Liver (tissue), 9 donors: ENCODE results near the gene LHFPL3. TPM values are rescaled to one million over a fixed set of nuclear protein-coding genes. Genes with fewer than 3 reads are reported as not detected.

Experiments used
- DNase-seq: peaks from one replicate; pipeline ENCODE4 v3.0.0-alpha.2; 2017; ENCODE audit warnings: low spot score
- H3K27ac ChIP-seq, 2 donors: one replicate each; pipeline ENCODE4 v1.7.0; 2013; ENCODE audit warnings: inconsistent platforms in 2 of 2, low read length in 2 of 2, control low read depth in 1 of 2, low read depth in 1 of 2, mild to moderate bottlenecking in 1 of 2
- H3K27me3 ChIP-seq, 4 donors: one replicate each; pipeline versions ENCODE4 v1.6.1 to v1.7.0; 2013; ENCODE audit warnings: low read length in 3 of 4, inconsistent platforms in 1 of 4, mild to moderate bottlenecking in 1 of 4, moderate library complexity in 1 of 4; ENCODE audit not compliant: control insufficient read depth in 4 of 4, insufficient read depth in 4 of 4
- H3K36me3 ChIP-seq, 4 donors: one replicate each; pipeline versions ENCODE4 v1.6.1 to v1.7.0; 2013; ENCODE audit warnings: low read length in 3 of 4, mild to moderate bottlenecking in 3 of 4, low read depth in 1 of 4, moderate library complexity in 1 of 4; ENCODE audit not compliant: control insufficient read depth in 4 of 4, insufficient read depth in 3 of 4
- H3K4me1 ChIP-seq, 4 donors: one replicate each; pipeline versions ENCODE4 v1.6.1 to v1.7.0; 2013; ENCODE audit warnings: low read length in 3 of 4, mild to moderate bottlenecking in 3 of 4, moderate library complexity in 1 of 4; ENCODE audit not compliant: control insufficient read depth in 4 of 4, insufficient read depth in 4 of 4
- H3K4me3 ChIP-seq, 3 donors: one replicate each; pipeline versions ENCODE4 v1.6.1 to v1.7.0; 2013; ENCODE audit warnings: low read length in 3 of 3, control low read depth in 1 of 3, low read depth in 1 of 3, mild to moderate bottlenecking in 1 of 3
- H3K9ac ChIP-seq, 2 donors: one replicate each; pipeline ENCODE4 v1.7.0; 2013; ENCODE audit warnings: low read length in 2 of 2, mild to moderate bottlenecking in 2 of 2, moderate library complexity in 2 of 2, control low read depth in 1 of 2, low read depth in 1 of 2
- H3K9me3 ChIP-seq, 4 donors: one replicate each; pipeline versions ENCODE4 v1.6.1 to v1.7.0; 2013; ENCODE audit warnings: low read length in 3 of 4; ENCODE audit not compliant: control insufficient read depth in 4 of 4
- EGR1 ChIP-seq, 2 donors: IDR thresholded peaks; 2 replicates each; pipeline ENCODE4 v1.6.1; 2016 to 2018; ENCODE audit warnings: antibody characterized with exemption in 2 of 2, low read depth in 2 of 2
- FOXA1 ChIP-seq: IDR thresholded peaks from 2 replicates; pipeline ENCODE4 v1.6.1; 2016; ENCODE audit warnings: antibody characterized with exemption
- FOXA2 ChIP-seq: IDR thresholded peaks from 2 replicates; pipeline ENCODE4 v1.6.1; 2016; ENCODE audit warnings: antibody characterized with exemption
- GABPA ChIP-seq, 2 donors: IDR thresholded peaks in 1 of 2; conservative IDR thresholded peaks in 1 of 2; 2 replicates each; pipeline ENCODE4 v1.6.1; 2016; ENCODE audit warnings: antibody characterized with exemption in 2 of 2, mild to moderate bottlenecking in 1 of 2, moderate library complexity in 1 of 2
- HNF4A ChIP-seq, 2 donors: conservative IDR thresholded peaks; 2 replicates each; pipeline ENCODE4 v1.6.1; 2016; ENCODE audit warnings: antibody characterized with exemption in 2 of 2, mild to moderate bottlenecking in 2 of 2
- HNF4G ChIP-seq: IDR thresholded peaks from 2 replicates; pipeline ENCODE4 v1.6.1; 2016; ENCODE audit warnings: antibody characterized with exemption
- JUND ChIP-seq, 2 donors: IDR thresholded peaks; 2 replicates each; pipeline ENCODE4 v1.6.1; 2016; ENCODE audit warnings: antibody characterized with exemption in 2 of 2
- NR2F2 ChIP-seq: IDR thresholded peaks from 2 replicates; pipeline ENCODE4 v1.6.1; 2016; ENCODE audit warnings: antibody characterized with exemption
- RAD21 ChIP-seq, 2 donors: IDR thresholded peaks; 2 replicates each; pipeline ENCODE4 v1.6.1; 2016; ENCODE audit warnings: antibody characterized with exemption in 2 of 2, mild to moderate bottlenecking in 2 of 2
- RXRA ChIP-seq, 2 donors: IDR thresholded peaks; 2 replicates each; pipeline ENCODE4 v1.6.1; 2017 to 2018; ENCODE audit warnings: antibody characterized with exemption in 2 of 2, mild to moderate bottlenecking in 1 of 2
- SP1 ChIP-seq: IDR thresholded peaks from 2 replicates; pipeline ENCODE4 v1.6.1; 2018; ENCODE audit warnings: antibody characterized with exemption, mild to moderate bottlenecking
- TAF1 ChIP-seq: conservative IDR thresholded peaks from 2 replicates; pipeline ENCODE4 v1.6.1; 2016; ENCODE audit warnings: antibody characterized with exemption, mild to moderate bottlenecking
- YY1 ChIP-seq: IDR thresholded peaks from 2 replicates; pipeline ENCODE4 v1.6.1; 2016; ENCODE audit warnings: antibody characterized with exemption, mild to moderate bottlenecking
- WGBS: extraction: QIAGEN DNeasy Blood & Tissue Kit; methylation state at CpG from one replicate; pipeline ENCODE4 v1.1.7; 2013; 5-methylcytosine and 5-hydroxymethylcytosine counted together
- polyA plus RNA-seq, 2 donors: library from polyadenylated mRNA; stranded (reverse) in 1 of 2; unstranded in 1 of 2; fragments of 200-250 nt in 1 of 2; fragments of >200 nt in 1 of 2; fragmentation: Nextera tagmentation in 1 of 2; extraction: Ambion mirVana in 1 of 2; gene quantifications; one replicate each; pipeline versions ENCODE4 v1.2.1 to v1.2.3, GENCODE V29; 2013 to 2015
- total RNA-seq, 2 donors: library from RNA; depleted of rRNA; stranded (reverse); fragments of >200 nt; gene quantifications; one replicate each; pipeline ENCODE4 v1.2.3, GENCODE V29; 2014
- TF ChIP-seq, protein P1 (sequence below): IDR thresholded peaks from 2 replicates; pipeline ENCODE4 v1.6.1; 2016; ENCODE audit warnings: antibody characterized with exemption
- TF ChIP-seq, protein P2 (sequence below): IDR thresholded peaks from 2 replicates; pipeline ENCODE4 v1.6.1; 2016; ENCODE audit warnings: antibody characterized with exemption
- TF ChIP-seq, protein P3 (sequence below): IDR thresholded peaks from 2 replicates; pipeline ENCODE4 v1.6.1; 2016; ENCODE audit warnings: antibody characterized with exemption, mild to moderate bottlenecking
- TF ChIP-seq, protein P4 (sequence below): fragments of 150-350 bp; IDR thresholded peaks from 2 replicates; pipeline ENCODE4 v1.5.1; 2017; ENCODE audit warnings: improper control_type of control experiment, low read depth, low read length; ENCODE audit not compliant: missing input control
- donor health status: healthy.
- donor health status: healthy.
- donor health status: healthy.
- donor health status: healthy.
- donor health status: healthy.

LHFPL3 gene
- total and polyA plus RNA-seq, 4 donors, result not detected

DNA sequence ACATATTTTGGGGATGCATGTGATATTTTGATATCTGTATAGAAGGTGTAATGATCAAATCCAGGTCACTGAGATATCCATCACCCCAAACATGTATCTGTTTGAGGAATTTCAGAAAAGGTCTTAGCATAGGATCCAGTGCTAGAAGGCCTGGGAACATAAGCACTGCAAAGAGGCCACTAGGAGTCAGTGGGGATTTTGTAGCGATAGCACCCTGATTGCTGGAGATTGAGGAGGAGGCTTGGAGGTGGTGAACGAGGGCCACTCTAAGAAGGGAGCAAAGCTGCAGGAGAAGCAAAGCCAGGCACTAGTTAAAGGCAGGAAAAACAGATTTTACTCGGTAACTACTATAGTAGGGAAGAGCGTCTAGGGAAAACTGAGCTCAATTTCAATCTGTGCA, 324.0 kb downstream of the LHFPL3 start:
- WGBS, result 83% methylated on average over 4 of the region's 4 CpGs
- Histone ChIP-seq H3K4me1 (no peaks in the 10 kb centered on the region), H3K9ac (no peak overlapping the region)

DNA sequence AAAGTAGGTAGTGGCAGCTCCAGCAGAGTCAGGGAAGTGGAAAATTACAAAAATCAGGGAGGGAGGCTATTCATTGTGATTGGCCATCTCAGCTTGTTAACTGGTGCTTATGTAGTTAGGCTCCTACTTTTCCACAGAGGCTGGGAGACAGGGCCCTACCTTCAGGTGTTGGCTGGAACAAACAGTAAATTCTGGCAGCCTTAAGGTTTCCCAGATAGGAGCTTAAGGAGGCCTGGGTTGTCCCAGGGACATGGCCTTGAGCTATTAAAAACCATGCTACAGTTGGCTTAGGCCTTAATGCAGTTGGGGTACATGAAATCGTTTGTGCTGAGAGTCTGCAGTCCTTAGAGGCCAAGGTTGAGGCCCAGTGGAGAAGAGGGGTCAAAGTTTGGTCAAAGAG, 324.5 kb downstream of the LHFPL3 start:
- no peaks in the 10 kb centered on the region for H3K36me3 ChIP-seq
- WGBS, result 26% methylated on average over 1 of the region's 1 CpG
- peaks cover 0 to 6% (median 2%) of the 10 kb centered on the region in 4 donors for H3K27me3 ChIP-seq
- no peak overlapping the region for H3K4me3 ChIP-seq
- no peak overlapping the region for H3K27ac ChIP-seq
- TF ChIP-seq RAD21 (IDR thresholded peaks at IDR 0.05), result no peak
- no peak for TF ChIP-seq FOXA2
- TF ChIP-seq HNF4A (conservative IDR thresholded peaks at IDR 0.05), result no peak
- TF ChIP-seq, protein P1, sequence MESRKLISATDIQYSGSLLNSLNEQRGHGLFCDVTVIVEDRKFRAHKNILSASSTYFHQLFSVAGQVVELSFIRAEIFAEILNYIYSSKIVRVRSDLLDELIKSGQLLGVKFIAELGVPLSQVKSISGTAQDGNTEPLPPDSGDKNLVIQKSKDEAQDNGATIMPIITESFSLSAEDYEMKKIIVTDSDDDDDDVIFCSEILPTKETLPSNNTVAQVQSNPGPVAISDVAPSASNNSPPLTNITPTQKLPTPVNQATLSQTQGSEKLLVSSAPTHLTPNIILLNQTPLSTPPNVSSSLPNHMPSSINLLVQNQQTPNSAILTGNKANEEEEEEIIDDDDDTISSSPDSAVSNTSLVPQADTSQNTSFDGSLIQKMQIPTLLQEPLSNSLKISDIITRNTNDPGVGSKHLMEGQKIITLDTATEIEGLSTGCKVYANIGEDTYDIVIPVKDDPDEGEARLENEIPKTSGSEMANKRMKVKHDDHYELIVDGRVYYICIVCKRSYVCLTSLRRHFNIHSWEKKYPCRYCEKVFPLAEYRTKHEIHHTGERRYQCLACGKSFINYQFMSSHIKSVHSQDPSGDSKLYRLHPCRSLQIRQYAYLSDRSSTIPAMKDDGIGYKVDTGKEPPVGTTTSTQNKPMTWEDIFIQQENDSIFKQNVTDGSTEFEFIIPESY, result no peak
- TF ChIP-seq NR2F2, result no peak
- H3K9me3 ChIP-seq, result no peaks in the 10 kb centered on the region
- no peak for DNase-seq
- no peaks in the 10 kb centered on the region for H3K4me1 ChIP-seq
- H3K9ac ChIP-seq, result no peak overlapping the region

More for the DNA sequence above, 324.0 kb downstream of the LHFPL3 start:
- Histone ChIP-seq H3K36me3 (no peaks in the 10 kb centered on the region), H3K27ac (no peak overlapping the region), H3K4me3 (no peak overlapping the region), H3K9me3 (no peaks in the 10 kb centered on the region), H3K27me3 (peaks cover 0 to 6% (median 2%) of the 10 kb centered on the region in 4 donors)
- DNase-seq, result no peak
- TF ChIP-seq NR2F2 (no peak), HNF4G (no peak), GABPA (IDR thresholded peaks at IDR 0.05 in 1 of 2, conservative IDR thresholded peaks at IDR 0.05 in 1 of 2) (no peak), SP1 (no peak)
- TF ChIP-seq, protein P2, sequence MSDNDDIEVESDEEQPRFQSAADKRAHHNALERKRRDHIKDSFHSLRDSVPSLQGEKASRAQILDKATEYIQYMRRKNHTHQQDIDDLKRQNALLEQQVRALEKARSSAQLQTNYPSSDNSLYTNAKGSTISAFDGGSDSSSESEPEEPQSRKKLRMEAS, result no peak

DNA sequence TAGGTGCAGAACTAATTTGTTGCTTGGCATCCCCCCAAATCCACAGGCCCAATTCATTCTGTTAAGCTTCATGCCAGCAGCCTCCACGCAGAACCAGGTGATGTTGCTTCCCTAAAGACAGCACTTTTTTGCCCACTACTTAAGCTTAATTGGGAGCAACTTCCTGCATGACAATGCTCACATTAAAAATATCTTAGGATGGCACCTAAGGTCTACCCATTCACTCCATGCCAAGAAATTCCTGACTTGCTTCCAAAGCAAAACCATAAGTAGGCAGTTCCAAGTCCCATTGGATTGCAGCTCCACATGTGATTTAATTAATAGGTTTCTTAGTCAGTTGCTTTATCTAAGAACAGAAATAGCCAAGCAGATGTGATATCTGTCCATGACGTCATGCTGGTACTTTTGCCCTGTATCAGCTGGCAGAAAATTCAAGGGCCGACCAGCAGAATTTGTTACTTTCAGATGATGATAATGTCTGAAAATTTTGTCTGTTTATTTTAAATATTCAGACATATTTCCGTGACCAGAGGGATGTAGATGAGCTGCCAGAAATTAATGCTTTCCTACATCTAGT, 325.5 kb downstream of the LHFPL3 start:
- Histone ChIP-seq H3K36me3 (no peaks in the 10 kb centered on the region), H3K9ac (no peak overlapping the region), H3K4me3 (no peak overlapping the region), H3K27me3 (peaks cover 0 to 2% (median 0%) of the 10 kb centered on the region in 4 donors), H3K4me1 (no peaks in the 10 kb centered on the region), H3K27ac (no peak overlapping the region), H3K9me3 (no peaks in the 10 kb centered on the region)
- no peak for DNase-seq
- 71% methylated on average over 4 of the region's 4 CpGs for WGBS
- TF ChIP-seq YY1 (no peak), RXRA (IDR thresholded peaks at IDR 0.05) (no peak), EGR1 (IDR thresholded peaks at IDR 0.05; ENCODE audit: low read depth in 2 of 2) (no peak), TAF1 (no peak), HNF4G (no peak), HNF4A (conservative IDR thresholded peaks at IDR 0.05) (no peak), GABPA (IDR thresholded peaks at IDR 0.05 in 1 of 2, conservative IDR thresholded peaks at IDR 0.05 in 1 of 2) (no peak), FOXA1 (no peak), SP1 (no peak), NR2F2 (no peak), JUND (IDR thresholded peaks at IDR 0.05) (no peak), RAD21 (IDR thresholded peaks at IDR 0.05) (no peak)
- TF ChIP-seq, protein P2, result no peak
- TF ChIP-seq, protein P3, sequence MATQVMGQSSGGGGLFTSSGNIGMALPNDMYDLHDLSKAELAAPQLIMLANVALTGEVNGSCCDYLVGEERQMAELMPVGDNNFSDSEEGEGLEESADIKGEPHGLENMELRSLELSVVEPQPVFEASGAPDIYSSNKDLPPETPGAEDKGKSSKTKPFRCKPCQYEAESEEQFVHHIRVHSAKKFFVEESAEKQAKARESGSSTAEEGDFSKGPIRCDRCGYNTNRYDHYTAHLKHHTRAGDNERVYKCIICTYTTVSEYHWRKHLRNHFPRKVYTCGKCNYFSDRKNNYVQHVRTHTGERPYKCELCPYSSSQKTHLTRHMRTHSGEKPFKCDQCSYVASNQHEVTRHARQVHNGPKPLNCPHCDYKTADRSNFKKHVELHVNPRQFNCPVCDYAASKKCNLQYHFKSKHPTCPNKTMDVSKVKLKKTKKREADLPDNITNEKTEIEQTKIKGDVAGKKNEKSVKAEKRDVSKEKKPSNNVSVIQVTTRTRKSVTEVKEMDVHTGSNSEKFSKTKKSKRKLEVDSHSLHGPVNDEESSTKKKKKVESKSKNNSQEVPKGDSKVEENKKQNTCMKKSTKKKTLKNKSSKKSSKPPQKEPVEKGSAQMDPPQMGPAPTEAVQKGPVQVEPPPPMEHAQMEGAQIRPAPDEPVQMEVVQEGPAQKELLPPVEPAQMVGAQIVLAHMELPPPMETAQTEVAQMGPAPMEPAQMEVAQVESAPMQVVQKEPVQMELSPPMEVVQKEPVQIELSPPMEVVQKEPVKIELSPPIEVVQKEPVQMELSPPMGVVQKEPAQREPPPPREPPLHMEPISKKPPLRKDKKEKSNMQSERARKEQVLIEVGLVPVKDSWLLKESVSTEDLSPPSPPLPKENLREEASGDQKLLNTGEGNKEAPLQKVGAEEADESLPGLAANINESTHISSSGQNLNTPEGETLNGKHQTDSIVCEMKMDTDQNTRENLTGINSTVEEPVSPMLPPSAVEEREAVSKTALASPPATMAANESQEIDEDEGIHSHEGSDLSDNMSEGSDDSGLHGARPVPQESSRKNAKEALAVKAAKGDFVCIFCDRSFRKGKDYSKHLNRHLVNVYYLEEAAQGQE, result no peak
- TF ChIP-seq, protein P1, result no peak
- TF ChIP-seq, protein P4, sequence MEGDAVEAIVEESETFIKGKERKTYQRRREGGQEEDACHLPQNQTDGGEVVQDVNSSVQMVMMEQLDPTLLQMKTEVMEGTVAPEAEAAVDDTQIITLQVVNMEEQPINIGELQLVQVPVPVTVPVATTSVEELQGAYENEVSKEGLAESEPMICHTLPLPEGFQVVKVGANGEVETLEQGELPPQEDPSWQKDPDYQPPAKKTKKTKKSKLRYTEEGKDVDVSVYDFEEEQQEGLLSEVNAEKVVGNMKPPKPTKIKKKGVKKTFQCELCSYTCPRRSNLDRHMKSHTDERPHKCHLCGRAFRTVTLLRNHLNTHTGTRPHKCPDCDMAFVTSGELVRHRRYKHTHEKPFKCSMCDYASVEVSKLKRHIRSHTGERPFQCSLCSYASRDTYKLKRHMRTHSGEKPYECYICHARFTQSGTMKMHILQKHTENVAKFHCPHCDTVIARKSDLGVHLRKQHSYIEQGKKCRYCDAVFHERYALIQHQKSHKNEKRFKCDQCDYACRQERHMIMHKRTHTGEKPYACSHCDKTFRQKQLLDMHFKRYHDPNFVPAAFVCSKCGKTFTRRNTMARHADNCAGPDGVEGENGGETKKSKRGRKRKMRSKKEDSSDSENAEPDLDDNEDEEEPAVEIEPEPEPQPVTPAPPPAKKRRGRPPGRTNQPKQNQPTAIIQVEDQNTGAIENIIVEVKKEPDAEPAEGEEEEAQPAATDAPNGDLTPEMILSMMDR, result no peak
